Liver (tissue), 9 donors: ENCODE data around the gene ADAMTS2. TPM values are rescaled to one million over a fixed set of nuclear protein-coding genes. Genes with fewer than 3 reads are reported as not detected.

Experiments
- DNase-seq: peaks from one replicate; pipeline ENCODE4 v3.0.0-alpha.2; 2017; ENCODE audit warnings: low spot score
- H3K27ac ChIP-seq, 2 donors: one replicate each; pipeline ENCODE4 v1.7.0; 2013; ENCODE audit warnings: inconsistent platforms in 2 of 2, low read length in 2 of 2, control low read depth in 1 of 2, low read depth in 1 of 2, mild to moderate bottlenecking in 1 of 2
- H3K27me3 ChIP-seq, 4 donors: one replicate each; pipeline versions ENCODE4 v1.6.1 to v1.7.0; 2013; ENCODE audit warnings: low read length in 3 of 4, inconsistent platforms in 1 of 4, mild to moderate bottlenecking in 1 of 4, moderate library complexity in 1 of 4; ENCODE audit not compliant: control insufficient read depth in 4 of 4, insufficient read depth in 4 of 4
- H3K36me3 ChIP-seq, 4 donors: one replicate each; pipeline versions ENCODE4 v1.6.1 to v1.7.0; 2013; ENCODE audit warnings: low read length in 3 of 4, mild to moderate bottlenecking in 3 of 4, low read depth in 1 of 4, moderate library complexity in 1 of 4; ENCODE audit not compliant: control insufficient read depth in 4 of 4, insufficient read depth in 3 of 4
- H3K4me1 ChIP-seq, 4 donors: one replicate each; pipeline versions ENCODE4 v1.6.1 to v1.7.0; 2013; ENCODE audit warnings: low read length in 3 of 4, mild to moderate bottlenecking in 3 of 4, moderate library complexity in 1 of 4; ENCODE audit not compliant: control insufficient read depth in 4 of 4, insufficient read depth in 4 of 4
- H3K4me3 ChIP-seq, 3 donors: one replicate each; pipeline versions ENCODE4 v1.6.1 to v1.7.0; 2013; ENCODE audit warnings: low read length in 3 of 3, control low read depth in 1 of 3, low read depth in 1 of 3, mild to moderate bottlenecking in 1 of 3
- H3K9ac ChIP-seq, 2 donors: one replicate each; pipeline ENCODE4 v1.7.0; 2013; ENCODE audit warnings: low read length in 2 of 2, mild to moderate bottlenecking in 2 of 2, moderate library complexity in 2 of 2, control low read depth in 1 of 2, low read depth in 1 of 2
- H3K9me3 ChIP-seq, 4 donors: one replicate each; pipeline versions ENCODE4 v1.6.1 to v1.7.0; 2013; ENCODE audit warnings: low read length in 3 of 4; ENCODE audit not compliant: control insufficient read depth in 4 of 4
- EGR1 ChIP-seq, 2 donors: IDR thresholded peaks; 2 replicates each; pipeline ENCODE4 v1.6.1; 2016 to 2018; ENCODE audit warnings: antibody characterized with exemption in 2 of 2, low read depth in 2 of 2
- FOXA1 ChIP-seq: IDR thresholded peaks from 2 replicates; pipeline ENCODE4 v1.6.1; 2016; ENCODE audit warnings: antibody characterized with exemption
- FOXA2 ChIP-seq: IDR thresholded peaks from 2 replicates; pipeline ENCODE4 v1.6.1; 2016; ENCODE audit warnings: antibody characterized with exemption
- GABPA ChIP-seq, 2 donors: IDR thresholded peaks in 1 of 2; conservative IDR thresholded peaks in 1 of 2; 2 replicates each; pipeline ENCODE4 v1.6.1; 2016; ENCODE audit warnings: antibody characterized with exemption in 2 of 2, mild to moderate bottlenecking in 1 of 2, moderate library complexity in 1 of 2
- HNF4A ChIP-seq, 2 donors: conservative IDR thresholded peaks; 2 replicates each; pipeline ENCODE4 v1.6.1; 2016; ENCODE audit warnings: antibody characterized with exemption in 2 of 2, mild to moderate bottlenecking in 2 of 2
- HNF4G ChIP-seq: IDR thresholded peaks from 2 replicates; pipeline ENCODE4 v1.6.1; 2016; ENCODE audit warnings: antibody characterized with exemption
- JUND ChIP-seq, 2 donors: IDR thresholded peaks; 2 replicates each; pipeline ENCODE4 v1.6.1; 2016; ENCODE audit warnings: antibody characterized with exemption in 2 of 2
- NR2F2 ChIP-seq: IDR thresholded peaks from 2 replicates; pipeline ENCODE4 v1.6.1; 2016; ENCODE audit warnings: antibody characterized with exemption
- RAD21 ChIP-seq, 2 donors: IDR thresholded peaks; 2 replicates each; pipeline ENCODE4 v1.6.1; 2016; ENCODE audit warnings: antibody characterized with exemption in 2 of 2, mild to moderate bottlenecking in 2 of 2
- RXRA ChIP-seq, 2 donors: IDR thresholded peaks; 2 replicates each; pipeline ENCODE4 v1.6.1; 2017 to 2018; ENCODE audit warnings: antibody characterized with exemption in 2 of 2, mild to moderate bottlenecking in 1 of 2
- SP1 ChIP-seq: IDR thresholded peaks from 2 replicates; pipeline ENCODE4 v1.6.1; 2018; ENCODE audit warnings: antibody characterized with exemption, mild to moderate bottlenecking
- TAF1 ChIP-seq: conservative IDR thresholded peaks from 2 replicates; pipeline ENCODE4 v1.6.1; 2016; ENCODE audit warnings: antibody characterized with exemption, mild to moderate bottlenecking
- YY1 ChIP-seq: IDR thresholded peaks from 2 replicates; pipeline ENCODE4 v1.6.1; 2016; ENCODE audit warnings: antibody characterized with exemption, mild to moderate bottlenecking
- WGBS: extraction: QIAGEN DNeasy Blood & Tissue Kit; methylation state at CpG from one replicate; pipeline ENCODE4 v1.1.7; 2013; 5-methylcytosine and 5-hydroxymethylcytosine counted together
- polyA plus RNA-seq, 2 donors: library from polyadenylated mRNA; stranded (reverse) in 1 of 2; unstranded in 1 of 2; fragments of 200-250 nt in 1 of 2; fragments of >200 nt in 1 of 2; fragmentation: Nextera tagmentation in 1 of 2; extraction: Ambion mirVana in 1 of 2; gene quantifications; one replicate each; pipeline versions ENCODE4 v1.2.1 to v1.2.3, GENCODE V29; 2013 to 2015
- total RNA-seq, 2 donors: library from RNA; depleted of rRNA; stranded (reverse); fragments of >200 nt; gene quantifications; one replicate each; pipeline ENCODE4 v1.2.3, GENCODE V29; 2014
- TF ChIP-seq, protein P1 (sequence below): IDR thresholded peaks from 2 replicates; pipeline ENCODE4 v1.6.1; 2016; ENCODE audit warnings: antibody characterized with exemption
- TF ChIP-seq, protein P2 (sequence below): fragments of 150-350 bp; IDR thresholded peaks from 2 replicates; pipeline ENCODE4 v1.5.1; 2017; ENCODE audit warnings: improper control_type of control experiment, low read depth, low read length; ENCODE audit not compliant: missing input control
- TF ChIP-seq, protein P3 (sequence below): IDR thresholded peaks from 2 replicates; pipeline ENCODE4 v1.6.1; 2016; ENCODE audit warnings: antibody characterized with exemption
- TF ChIP-seq, protein P4 (sequence below): IDR thresholded peaks from 2 replicates; pipeline ENCODE4 v1.6.1; 2016; ENCODE audit warnings: antibody characterized with exemption
- donor health status: healthy.
- donor health status: healthy.
- donor health status: healthy.
- donor health status: healthy.
- donor health status: healthy.

Gene ADAMTS2
- total and polyA plus RNA-seq, 4 donors, result 2.7 to 24.3 (median 12.0) TPM

DNA sequence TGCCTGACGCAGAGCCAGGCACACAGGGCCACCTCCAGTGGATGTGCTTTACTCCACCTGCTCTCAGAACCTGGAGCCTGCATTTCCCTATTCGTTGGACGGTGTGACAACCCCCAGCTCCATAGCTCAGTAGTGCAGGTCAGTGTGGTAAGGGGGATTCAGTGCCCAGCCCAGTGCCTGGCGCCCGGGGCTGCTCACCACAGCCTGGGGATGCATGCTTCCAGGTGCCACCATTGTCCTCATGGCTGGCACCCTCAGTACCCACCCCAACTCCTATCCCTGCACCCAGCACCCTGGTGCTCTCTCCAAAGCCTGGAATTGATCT, 32.8 kb upstream of the ADAMTS2 start:
- Histone ChIP-seq H3K4me1 (no peaks in the 10 kb centered on the region), H3K9me3 (no peaks in the 10 kb centered on the region), H3K9ac (no peak overlapping the region), H3K27me3 (no peaks in the 10 kb centered on the region), H3K36me3 (no peaks in the 10 kb centered on the region), H3K4me3 (no peak overlapping the region), H3K27ac (peak overlapping the region; percentile 40 to 46)
- peak; percentile 1 for DNase-seq
- 78% methylated on average over 5 of the region's 5 CpGs for WGBS
- TF ChIP-seq, protein P1, sequence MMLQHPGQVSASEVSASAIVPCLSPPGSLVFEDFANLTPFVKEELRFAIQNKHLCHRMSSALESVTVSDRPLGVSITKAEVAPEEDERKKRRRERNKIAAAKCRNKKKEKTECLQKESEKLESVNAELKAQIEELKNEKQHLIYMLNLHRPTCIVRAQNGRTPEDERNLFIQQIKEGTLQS, result no peak
- no peak for TF ChIP-seq YY1
- TF ChIP-seq, protein P2, sequence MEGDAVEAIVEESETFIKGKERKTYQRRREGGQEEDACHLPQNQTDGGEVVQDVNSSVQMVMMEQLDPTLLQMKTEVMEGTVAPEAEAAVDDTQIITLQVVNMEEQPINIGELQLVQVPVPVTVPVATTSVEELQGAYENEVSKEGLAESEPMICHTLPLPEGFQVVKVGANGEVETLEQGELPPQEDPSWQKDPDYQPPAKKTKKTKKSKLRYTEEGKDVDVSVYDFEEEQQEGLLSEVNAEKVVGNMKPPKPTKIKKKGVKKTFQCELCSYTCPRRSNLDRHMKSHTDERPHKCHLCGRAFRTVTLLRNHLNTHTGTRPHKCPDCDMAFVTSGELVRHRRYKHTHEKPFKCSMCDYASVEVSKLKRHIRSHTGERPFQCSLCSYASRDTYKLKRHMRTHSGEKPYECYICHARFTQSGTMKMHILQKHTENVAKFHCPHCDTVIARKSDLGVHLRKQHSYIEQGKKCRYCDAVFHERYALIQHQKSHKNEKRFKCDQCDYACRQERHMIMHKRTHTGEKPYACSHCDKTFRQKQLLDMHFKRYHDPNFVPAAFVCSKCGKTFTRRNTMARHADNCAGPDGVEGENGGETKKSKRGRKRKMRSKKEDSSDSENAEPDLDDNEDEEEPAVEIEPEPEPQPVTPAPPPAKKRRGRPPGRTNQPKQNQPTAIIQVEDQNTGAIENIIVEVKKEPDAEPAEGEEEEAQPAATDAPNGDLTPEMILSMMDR, result no peak
- no peak for TF ChIP-seq TAF1
- TF ChIP-seq SP1, result no peak
- TF ChIP-seq HNF4G, result no peak
- TF ChIP-seq, protein P3, sequence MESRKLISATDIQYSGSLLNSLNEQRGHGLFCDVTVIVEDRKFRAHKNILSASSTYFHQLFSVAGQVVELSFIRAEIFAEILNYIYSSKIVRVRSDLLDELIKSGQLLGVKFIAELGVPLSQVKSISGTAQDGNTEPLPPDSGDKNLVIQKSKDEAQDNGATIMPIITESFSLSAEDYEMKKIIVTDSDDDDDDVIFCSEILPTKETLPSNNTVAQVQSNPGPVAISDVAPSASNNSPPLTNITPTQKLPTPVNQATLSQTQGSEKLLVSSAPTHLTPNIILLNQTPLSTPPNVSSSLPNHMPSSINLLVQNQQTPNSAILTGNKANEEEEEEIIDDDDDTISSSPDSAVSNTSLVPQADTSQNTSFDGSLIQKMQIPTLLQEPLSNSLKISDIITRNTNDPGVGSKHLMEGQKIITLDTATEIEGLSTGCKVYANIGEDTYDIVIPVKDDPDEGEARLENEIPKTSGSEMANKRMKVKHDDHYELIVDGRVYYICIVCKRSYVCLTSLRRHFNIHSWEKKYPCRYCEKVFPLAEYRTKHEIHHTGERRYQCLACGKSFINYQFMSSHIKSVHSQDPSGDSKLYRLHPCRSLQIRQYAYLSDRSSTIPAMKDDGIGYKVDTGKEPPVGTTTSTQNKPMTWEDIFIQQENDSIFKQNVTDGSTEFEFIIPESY, result no peak

DNA sequence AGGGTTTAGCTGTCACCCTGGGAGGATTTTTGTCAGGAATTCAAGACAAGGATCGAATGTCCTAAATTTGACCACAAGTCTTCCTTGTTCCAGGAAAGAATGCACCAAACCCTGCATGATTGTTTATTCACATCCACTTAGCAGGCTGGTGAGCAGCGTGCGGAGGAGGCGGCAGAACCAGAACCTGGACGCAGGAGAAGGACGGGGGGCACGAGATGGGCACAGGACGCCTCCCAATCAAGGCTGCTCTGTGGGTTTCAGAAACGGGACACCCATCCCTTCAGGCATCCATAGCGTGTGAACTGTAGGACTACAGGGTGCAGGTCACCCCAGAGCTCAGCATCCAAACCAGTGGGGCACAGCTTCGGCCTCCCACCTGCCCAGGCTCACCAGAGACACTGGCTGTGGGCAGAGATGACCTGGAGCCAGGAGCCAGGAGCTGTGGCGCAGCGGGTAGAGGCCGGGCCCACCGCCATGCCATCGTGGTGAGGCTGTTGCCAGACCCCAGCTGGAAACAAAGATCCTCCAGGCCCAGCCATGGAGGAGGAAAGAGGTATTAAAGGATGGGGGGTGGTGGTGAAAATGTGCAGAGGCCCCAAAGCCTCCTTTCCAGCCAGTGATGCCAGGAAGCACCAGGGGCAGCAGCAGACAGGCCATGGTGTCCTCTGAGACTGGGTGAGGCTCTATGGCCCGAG, 32.3 kb upstream of the ADAMTS2 start:
- Histone ChIP-seq H3K4me3 (no peak overlapping the region), H3K27ac (peak overlapping the region; percentile 40 to 46), H3K9ac (no peak overlapping the region), H3K9me3 (no peaks in the 10 kb centered on the region), H3K36me3 (no peaks in the 10 kb centered on the region), H3K4me1 (no peaks in the 10 kb centered on the region), H3K27me3 (no peaks in the 10 kb centered on the region)
- no peak for TF ChIP-seq EGR1 (IDR thresholded peaks at IDR 0.05; ENCODE audit: low read depth in 2 of 2)
- no peak for TF ChIP-seq FOXA2
- TF ChIP-seq FOXA1, result no peak
- TF ChIP-seq YY1, result no peak
- no peak for TF ChIP-seq SP1
- WGBS, result 88% methylated on average over 17 of the region's 17 CpGs
- peak; percentile 16 for DNase-seq

DNA sequence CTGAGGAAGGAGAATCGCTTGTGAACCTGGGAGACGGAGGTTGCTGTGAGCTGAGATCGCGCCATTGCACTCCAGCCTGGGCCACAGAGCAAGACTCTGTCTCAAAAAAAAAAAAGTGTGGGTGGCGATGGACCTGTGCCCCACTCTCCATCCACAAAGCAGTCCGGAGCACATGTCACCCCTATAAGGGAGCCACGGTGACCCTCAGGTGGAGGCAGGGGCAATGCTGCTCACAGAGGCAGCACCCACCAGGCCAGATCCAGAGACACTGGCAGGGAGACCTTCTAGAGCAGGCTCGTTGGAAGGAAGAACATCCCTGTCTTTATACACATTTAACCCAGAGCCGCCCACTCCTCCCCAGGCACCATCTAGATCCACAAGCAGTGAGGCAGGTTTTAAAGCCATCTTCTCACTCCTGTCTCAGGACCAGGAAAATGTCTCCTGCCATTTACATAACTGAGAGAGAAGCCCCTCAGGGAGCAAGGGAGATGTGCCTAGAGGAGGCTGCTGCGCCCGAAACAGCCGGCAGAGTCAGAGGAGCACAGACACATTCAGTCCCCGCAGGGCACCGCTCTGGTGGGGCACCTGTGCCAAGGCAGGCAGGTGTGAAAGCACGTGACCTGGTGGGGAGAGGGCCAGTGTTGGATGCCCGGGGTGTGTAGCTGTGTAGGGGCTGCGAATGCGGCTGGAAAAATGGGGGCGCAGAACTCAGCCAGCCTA, 31.6 kb upstream of the ADAMTS2 start:
- no peak for DNase-seq
- no peaks in the 10 kb centered on the region for H3K36me3 ChIP-seq
- H3K27ac ChIP-seq, result no peak overlapping the region
- no peaks in the 10 kb centered on the region for H3K27me3 ChIP-seq
- 90% methylated on average over 19 of the region's 19 CpGs for WGBS
- no peak overlapping the region for H3K9ac ChIP-seq
- no peaks in the 10 kb centered on the region for H3K4me1 ChIP-seq
- H3K9me3 ChIP-seq, result no peaks in the 10 kb centered on the region
- no peak overlapping the region for H3K4me3 ChIP-seq
- TF ChIP-seq HNF4A (conservative IDR thresholded peaks at IDR 0.05) (no peak), RXRA (IDR thresholded peaks at IDR 0.05) (no peak), NR2F2 (no peak), GABPA (IDR thresholded peaks at IDR 0.05 in 1 of 2, conservative IDR thresholded peaks at IDR 0.05 in 1 of 2) (no peak), JUND (IDR thresholded peaks at IDR 0.05) (no peak), YY1 (no peak), FOXA2 (no peak), TAF1 (no peak), RAD21 (IDR thresholded peaks at IDR 0.05) (no peak)
- TF ChIP-seq, protein P2, result no peak
- TF ChIP-seq, protein P3, result no peak
- TF ChIP-seq, protein P4, sequence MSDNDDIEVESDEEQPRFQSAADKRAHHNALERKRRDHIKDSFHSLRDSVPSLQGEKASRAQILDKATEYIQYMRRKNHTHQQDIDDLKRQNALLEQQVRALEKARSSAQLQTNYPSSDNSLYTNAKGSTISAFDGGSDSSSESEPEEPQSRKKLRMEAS, result no peak
